Osteoblast (primary cell): ENCODE results near the gene RAB11B. TPM values are rescaled to one million over a fixed set of nuclear protein-coding genes. Genes with fewer than 3 reads are reported as not detected.
"Not testable (repeated sequence)": the region's sequence is repeated elsewhere in the genome, so short reads cannot be mapped to it uniquely, and the experiment has no call there.

Source experiments
- DNase-seq: peaks from one replicate; pipeline ENCODE4 v3.0.0; 2011; ENCODE audit warnings: low spot score, mixed read lengths; ENCODE audit not compliant: insufficient read length; ENCODE audit errors: missing footprints
- H2AFZ ChIP-seq: 2 replicates; pipeline ENCODE4 v1.6.0; 2011; ENCODE audit warnings: mild to moderate bottlenecking, low read length
- H3K27ac ChIP-seq: 2 replicates; pipeline ENCODE4 v1.5.1; 2011; ENCODE audit warnings: mild to moderate bottlenecking, low read depth, low read length, moderate library complexity
- H3K27me3 ChIP-seq: 2 replicates; pipeline ENCODE4 v1.6.0; 2012; ENCODE audit warnings: mild to moderate bottlenecking, control low read depth, inconsistent platforms, low read length, moderate library complexity; ENCODE audit not compliant: insufficient read depth
- H3K36me3 ChIP-seq: 2 replicates; pipeline ENCODE4 v1.5.1; 2011; ENCODE audit warnings: mild to moderate bottlenecking, low read length, control low read depth, moderate library complexity; ENCODE audit not compliant: insufficient read depth
- H3K4me1 ChIP-seq: 2 replicates; pipeline ENCODE4 v1.5.1; 2011; ENCODE audit warnings: mild to moderate bottlenecking, low read length, control low read depth, moderate library complexity; ENCODE audit not compliant: insufficient read depth
- H3K4me2 ChIP-seq: 2 replicates; pipeline ENCODE4 v1.6.0; 2011; ENCODE audit warnings: mild to moderate bottlenecking, low read length; ENCODE audit not compliant: insufficient read depth
- H3K4me3 ChIP-seq: fragments of 200-600 bp; sonication (generic); 3 replicates; pipeline ENCODE4 v1.5.1; 2012; ENCODE audit warnings: mild to moderate bottlenecking, low read length, inconsistent platforms; ENCODE audit not compliant: insufficient read depth
- H3K79me2 ChIP-seq: 2 replicates; pipeline ENCODE4 v1.6.0; 2012; ENCODE audit warnings: mild to moderate bottlenecking, low read length, control low read depth, inconsistent platforms; ENCODE audit not compliant: insufficient read depth
- H3K9me3 ChIP-seq: 2 replicates; pipeline ENCODE4 v1.5.1; 2011; ENCODE audit warnings: low read depth, low read length, control low read depth
- H4K20me1 ChIP-seq: 2 replicates; pipeline ENCODE4 v1.6.0; 2012; ENCODE audit warnings: mild to moderate bottlenecking, low read length, control low read depth; ENCODE audit not compliant: insufficient read depth
- CTCF ChIP-seq: IDR thresholded peaks from 2 replicates; pipeline ENCODE4 v1.5.1; 2011; ENCODE audit warnings: mild to moderate bottlenecking, low read depth, low read length, moderate library complexity; ENCODE audit errors: extremely low read depth
- total RNA-seq: library from RNA; depleted of rRNA; stranded (reverse); fragments of >200 nt; gene quantifications from 2 replicates; pipeline ENCODE4 v1.2.3, GENCODE V29; 2012

The RAB11B gene
- total RNA-seq, 1 donor = 24.2 TPM

- no peak overlapping the region for H3K4me2 ChIP-seq
- H3K27ac ChIP-seq = no peak overlapping the region
- no peaks in the 10 kb centered on the region for H3K9me3 ChIP-seq
- TF ChIP-seq CTCF = no peak
- H3K4me1 ChIP-seq = peaks cover 21% of the 10 kb centered on the region
- H4K20me1 ChIP-seq = peaks cover 20% of the 10 kb centered on the region
- no peaks in the 10 kb centered on the region for H3K27me3 ChIP-seq
- no peak overlapping the region for H2AFZ ChIP-seq
- H3K4me3 ChIP-seq = no peak overlapping the region
- no peaks in the 10 kb centered on the region for H3K79me2 ChIP-seq
- H3K36me3 ChIP-seq = peaks cover 41% of the 10 kb centered on the region
- DNase-seq = peak; percentile 78
Measured at GRCh38 chr19:8371011-8371804, 19.0 kb upstream of the RAB11B start.

- Histone ChIP-seq H3K4me3 (no peak overlapping the region), H3K27me3 (no peaks in the 10 kb centered on the region), H3K4me2 (no peak overlapping the region), H3K36me3 (peaks cover 32% of the 10 kb centered on the region), H3K4me1 (no peaks in the 10 kb centered on the region), H4K20me1 (peaks cover 7% of the 10 kb centered on the region), H2AFZ (no peak overlapping the region), H3K27ac (no peak overlapping the region), H3K79me2 (no peaks in the 10 kb centered on the region), H3K9me3 (no peaks in the 10 kb centered on the region)
- TF ChIP-seq CTCF = no peak
- peak; percentile 68 for DNase-seq
Measured at GRCh38 chr19:8373867-8374813, 16.0 kb upstream of the RAB11B start.

GRCh38 chr19:8375766-8376165 lies 14.4 kb upstream of the RAB11B start:
- H3K4me3 ChIP-seq, H3K4me2 ChIP-seq, DNase-seq, H4K20me1 ChIP-seq, H3K27ac ChIP-seq, H3K79me2 ChIP-seq, H3K27me3 ChIP-seq, H2AFZ ChIP-seq, H3K4me1 ChIP-seq, H3K9me3 ChIP-seq: not testable (repeated sequence)
- H3K36me3 ChIP-seq = peaks cover 26% of the 10 kb centered on the region

GRCh38 chr19:8376373-8376974 lies 13.7 kb upstream of the RAB11B start:
- H3K4me3 ChIP-seq, H3K79me2 ChIP-seq, H3K9me3 ChIP-seq, H3K4me1 ChIP-seq, H3K27ac ChIP-seq, H2AFZ ChIP-seq, H3K27me3 ChIP-seq, DNase-seq, H3K4me2 ChIP-seq, H4K20me1 ChIP-seq: not testable (repeated sequence)
- peaks cover 19% of the 10 kb centered on the region for H3K36me3 ChIP-seq
